Fibroblast of villous mesenchyme (primary cell): ENCODE data around the gene SIGLEC12. TPM values are rescaled to one million over a fixed set of nuclear protein-coding genes. Genes with fewer than 3 reads are reported as not detected.

Experiments
- DNase-seq: peaks from one replicate; pipeline ENCODE4 v3.0.0-alpha.2; 2010; ENCODE audit warnings: low read depth
- H3K4me3 ChIP-seq: 2 replicates; pipeline ENCODE4 v1.5.1; 2011; ENCODE audit warnings: low read depth, mild to moderate bottlenecking, low read length
- CTCF ChIP-seq: IDR thresholded peaks from 2 replicates; pipeline ENCODE4 v1.5.1; 2012; ENCODE audit warnings: low read depth, mild to moderate bottlenecking, low read length; ENCODE audit not compliant: insufficient read depth
- total RNA-seq: library from RNA; depleted of rRNA; stranded (reverse); fragments of >200 nt; gene quantifications from 2 replicates; pipeline ENCODE4 v1.2.3, GENCODE V29; 2012

The SIGLEC12 gene
- total RNA-seq, 1 donor: not detected

DNA sequence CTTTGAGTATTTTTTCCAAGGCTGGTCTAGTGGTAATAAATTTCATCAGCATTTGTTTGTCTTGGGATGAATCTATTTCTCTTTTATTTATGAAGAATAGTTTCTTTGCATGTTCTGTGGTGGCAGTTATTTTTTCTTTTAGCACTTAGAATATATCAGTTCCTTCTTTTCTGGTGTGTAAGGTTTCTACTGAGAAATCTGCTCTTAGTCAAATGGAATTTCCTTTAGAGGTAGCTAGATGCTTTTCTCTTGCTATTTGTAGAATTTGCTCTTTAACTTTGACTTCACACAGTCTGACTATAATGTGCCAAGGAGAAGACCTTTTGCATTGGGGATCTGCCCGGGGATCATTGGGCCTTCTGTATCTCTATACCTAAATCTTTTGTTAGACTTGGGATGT lies 33.9 kb upstream of the SIGLEC12 start:
- no peak for DNase-seq
- H3K4me3 ChIP-seq: no peak overlapping the region
- TF ChIP-seq CTCF: no peak

- TF ChIP-seq CTCF: no peak
- no peak within 1 kb of the TSS for H3K4me3 ChIP-seq
- no peak for DNase-seq
These were observed 30.0 kb upstream of the SIGLEC12 start, which contains the start of gene SIGLEC6 for GRCh38 chr19:51531349-51532315. TSS of gene SIGLEC6 (minus strand) at chr19:51531670. CDS start at chr19:51531648, 22 bp downstream.

DNA sequence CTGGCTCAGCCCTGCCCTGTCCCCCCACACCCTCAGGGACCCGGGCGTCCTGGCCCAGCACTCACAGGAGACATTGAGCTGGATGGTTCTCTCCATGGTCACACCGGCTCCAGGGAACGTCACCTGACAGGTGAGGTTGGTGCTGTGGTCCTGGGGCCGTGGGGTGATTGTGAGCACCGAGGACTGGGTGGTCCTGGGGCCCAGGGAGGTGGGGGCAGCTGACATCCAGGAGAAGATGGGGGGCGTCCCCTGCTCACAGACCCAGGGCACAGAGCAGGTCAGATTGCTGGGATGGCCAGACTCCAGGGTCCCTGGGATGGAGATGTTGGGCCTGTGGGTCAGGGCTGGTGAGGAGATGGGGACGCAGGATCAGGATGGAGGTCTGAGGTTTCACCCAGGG lies 29.0 kb upstream of the SIGLEC12 start:
- DNase-seq: no peak
- H3K4me3 ChIP-seq: no peak overlapping the region
- TF ChIP-seq CTCF: no peak

DNA sequence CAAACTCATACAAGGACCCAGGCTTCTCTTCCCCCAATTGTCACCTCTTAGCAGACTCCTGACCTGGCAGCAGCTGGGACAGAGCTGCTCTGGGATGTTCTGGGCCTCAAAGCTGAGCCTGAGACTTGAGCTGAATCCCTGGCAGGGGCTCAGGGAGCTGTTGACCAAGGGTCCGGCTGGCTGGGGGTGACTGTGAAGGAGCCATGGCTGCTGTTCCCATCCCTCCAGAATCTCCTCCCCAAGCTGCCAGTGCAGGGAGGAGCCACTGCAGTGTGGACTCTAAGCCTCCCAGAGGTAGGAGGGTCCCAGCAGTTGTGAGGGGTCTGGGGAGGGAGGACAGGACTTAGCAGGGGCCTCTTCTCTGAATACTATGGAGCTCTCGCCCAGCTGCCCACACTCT lies 27.7 kb upstream of the SIGLEC12 start:
- H3K4me3 ChIP-seq: no peak overlapping the region
- TF ChIP-seq CTCF: no peak
- DNase-seq: no peak

GRCh38 chr19:51525651-51526050 lies 24.1 kb upstream of the SIGLEC12 start:
- no peak for DNase-seq
- no peak for TF ChIP-seq CTCF
- H3K4me3 ChIP-seq: no peak overlapping the region

GRCh38 chr19:51524666-51525264 lies 23.2 kb upstream of the SIGLEC12 start:
- no peak for TF ChIP-seq CTCF
- DNase-seq: no peak
- no peak overlapping the region for H3K4me3 ChIP-seq
